Panc1 (cell line): ENCODE measurements around the gene PRKD2. TPM values are rescaled to one million over a fixed set of nuclear protein-coding genes. Genes with fewer than 3 reads are reported as not detected.

Source experiments
- ATAC-seq: fragments of 200-7000 bp; cut with Tn5 transposase; 2 replicates; pipeline ENCODE4 v1.9.1; 2020; ENCODE audit warnings: mild to moderate bottlenecking, moderate library complexity
- BruUV-seq: library from RNA; stranded (reverse); fragments of 400-500 nt; replicated peaks from 2 replicates; lab custom pipeline; 2021; lab: Mats Ljungman, UMichigan
- CTCF ChIA-PET: fragments of 300-600 bp; sonication (Branson Sonifier 250); formaldehyde crosslinking; loops from one replicate; lab custom pipeline; 2022; ENCODE audit warnings: antibody characterized with exemption; lab: Charles Lee
- POLR2A ChIA-PET: fragments of 300-600 bp; sonication (Branson Sonifier 250); formaldehyde crosslinking; loops from one replicate; lab custom pipeline; 2022; ENCODE audit warnings: antibody characterized with exemption; lab: Charles Lee
- DNase-seq: peaks from one replicate; pipeline ENCODE4 v3.0.0-alpha.2; 2010; ENCODE audit warnings: low read depth, low spot score
- H3K27ac ChIP-seq: 2 replicates; pipeline ENCODE4 v1.5.1; 2011; ENCODE audit warnings: mild to moderate bottlenecking, low read length, inconsistent platforms
- H3K27me3 ChIP-seq: fragments of 200-500 bp; sonication (Bioruptor generic); 2 replicates; pipeline ENCODE4 v1.6.0; 2014; ENCODE audit warnings: low read length, inconsistent platforms; ENCODE audit not compliant: control insufficient read depth, insufficient read depth
- H3K36me3 ChIP-seq: fragments of 200-500 bp; sonication (Bioruptor generic); 2 replicates; pipeline ENCODE4 v1.5.1; 2014; ENCODE audit warnings: inconsistent platforms, mild to moderate bottlenecking, low read length, moderate library complexity; ENCODE audit not compliant: control insufficient read depth, insufficient read depth
- H3K4me1 ChIP-seq: 2 replicates; pipeline ENCODE4 v1.5.1; 2011; ENCODE audit warnings: inconsistent platforms, mild to moderate bottlenecking, low read length, moderate library complexity; ENCODE audit not compliant: control insufficient read depth, insufficient read depth
- H3K4me3 ChIP-seq, 2 experiments: 2 replicates each; pipeline ENCODE4 v1.5.1; 2011 to 2012; ENCODE audit warnings: low read depth in 2 of 2, low read length in 2 of 2, mild to moderate bottlenecking in 2 of 2, inconsistent platforms in 1 of 2, moderate library complexity in 1 of 2
- H3K9me3 ChIP-seq: fragments of 200-500 bp; sonication (Bioruptor generic); 2 replicates; pipeline ENCODE4 v1.5.1; 2014; ENCODE audit warnings: low read depth, mild to moderate bottlenecking, inconsistent platforms, low read length, moderate library complexity; ENCODE audit not compliant: control insufficient read depth, insufficient read depth
- POLR2AphosphoS5 ChIP-seq: IDR thresholded peaks from 2 replicates; pipeline ENCODE4 v1.6.1; 2012; ENCODE audit warnings: mild to moderate bottlenecking, low read depth, low read length, moderate library complexity
- SIN3A ChIP-seq: IDR thresholded peaks from 2 replicates; pipeline ENCODE4 v1.6.1; 2012; ENCODE audit warnings: low read depth, mild to moderate bottlenecking, low read length, moderate library complexity, borderline replicate concordance; ENCODE audit not compliant: insufficient read depth
- TCF7L2 ChIP-seq: IDR thresholded peaks from 2 replicates; pipeline ENCODE4 v1.6.1; 2011; ENCODE audit warnings: mild to moderate bottlenecking, low read depth, low read length, inconsistent platforms
- in situ Hi-C: cut with HindIII; loops from 2 replicates; pipeline ENCODE4 v1.10.0; 2016; ENCODE audit warnings: low sequenced_read_pairs, low pct_unique_long_range_greater_than_20kb
- intact Hi-C: fragments of 100-400 bp; cut with micrococcal nuclease; formaldehyde crosslinking; loops from one replicate; pipeline ENCODE4 v1.10.0; 2022; ENCODE audit not compliant: unreplicated experiment
- total RNA-seq: library from RNA; stranded (reverse); gene quantifications from one replicate; pipeline ENCODE4 v1.2.1, GENCODE V29; 2021; ENCODE audit not compliant: unreplicated experiment
- TF ChIP-seq, protein P1 (sequence below), 2 experiments: IDR thresholded peaks; 2 replicates each; pipeline ENCODE4 v1.6.1; 2011 to 2012; ENCODE audit warnings: low read depth in 2 of 2, control low read depth in 1 of 2, low read length in 1 of 2, mild to moderate bottlenecking in 1 of 2, moderate library complexity in 1 of 2; ENCODE audit not compliant: insufficient read depth in 1 of 2
- TF ChIP-seq, protein P2 (sequence below): fragments of 450-650 bp; IDR thresholded peaks from 2 replicates; pipeline ENCODE4 v1.5.1; 2017; ENCODE audit warnings: mild to moderate bottlenecking

Gene PRKD2
- total RNA-seq, 1 experiment from 2014 or later: 41.2 TPM

DNA sequence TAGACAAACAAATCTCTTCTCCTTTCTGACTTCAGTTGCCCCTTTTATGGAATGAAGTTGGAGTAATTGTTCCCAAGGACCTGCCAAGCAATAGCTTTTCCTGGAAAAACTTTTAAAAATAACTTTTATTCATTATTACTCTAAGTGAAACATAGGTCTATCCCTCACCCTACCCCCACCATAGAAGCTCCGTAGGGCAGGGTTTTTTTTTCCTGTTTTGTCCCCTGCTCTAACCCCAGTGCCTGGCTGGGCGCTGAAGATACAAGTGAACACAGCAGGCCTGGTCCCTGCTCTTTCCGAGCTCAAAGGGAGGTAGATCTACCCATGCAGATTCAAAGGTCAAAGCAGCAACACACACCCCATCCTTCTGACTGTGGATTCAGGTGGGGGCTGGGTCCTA, 72.2 kb downstream of the PRKD2 start:
- BruUV-seq: no TSS peak
- POLR2A ChIA-PET: no interaction called here
- H3K27ac ChIP-seq: no peak overlapping the region
- H3K9me3 ChIP-seq: no peaks in the 10 kb centered on the region
- H3K36me3 ChIP-seq: no peaks in the 10 kb centered on the region
- H3K4me1 ChIP-seq: no peaks in the 10 kb centered on the region; the same call in 1 of the 2 replicates
- DNase-seq (no peak), ATAC-seq (no peak)
- CTCF ChIA-PET: no interaction called here
- no peak overlapping the region for H3K4me3 ChIP-seq
- intact Hi-C loops (no loop called here), in situ Hi-C loops (no loop called here)
- TF ChIP-seq SIN3A: no peak
- TF ChIP-seq, protein P1, sequence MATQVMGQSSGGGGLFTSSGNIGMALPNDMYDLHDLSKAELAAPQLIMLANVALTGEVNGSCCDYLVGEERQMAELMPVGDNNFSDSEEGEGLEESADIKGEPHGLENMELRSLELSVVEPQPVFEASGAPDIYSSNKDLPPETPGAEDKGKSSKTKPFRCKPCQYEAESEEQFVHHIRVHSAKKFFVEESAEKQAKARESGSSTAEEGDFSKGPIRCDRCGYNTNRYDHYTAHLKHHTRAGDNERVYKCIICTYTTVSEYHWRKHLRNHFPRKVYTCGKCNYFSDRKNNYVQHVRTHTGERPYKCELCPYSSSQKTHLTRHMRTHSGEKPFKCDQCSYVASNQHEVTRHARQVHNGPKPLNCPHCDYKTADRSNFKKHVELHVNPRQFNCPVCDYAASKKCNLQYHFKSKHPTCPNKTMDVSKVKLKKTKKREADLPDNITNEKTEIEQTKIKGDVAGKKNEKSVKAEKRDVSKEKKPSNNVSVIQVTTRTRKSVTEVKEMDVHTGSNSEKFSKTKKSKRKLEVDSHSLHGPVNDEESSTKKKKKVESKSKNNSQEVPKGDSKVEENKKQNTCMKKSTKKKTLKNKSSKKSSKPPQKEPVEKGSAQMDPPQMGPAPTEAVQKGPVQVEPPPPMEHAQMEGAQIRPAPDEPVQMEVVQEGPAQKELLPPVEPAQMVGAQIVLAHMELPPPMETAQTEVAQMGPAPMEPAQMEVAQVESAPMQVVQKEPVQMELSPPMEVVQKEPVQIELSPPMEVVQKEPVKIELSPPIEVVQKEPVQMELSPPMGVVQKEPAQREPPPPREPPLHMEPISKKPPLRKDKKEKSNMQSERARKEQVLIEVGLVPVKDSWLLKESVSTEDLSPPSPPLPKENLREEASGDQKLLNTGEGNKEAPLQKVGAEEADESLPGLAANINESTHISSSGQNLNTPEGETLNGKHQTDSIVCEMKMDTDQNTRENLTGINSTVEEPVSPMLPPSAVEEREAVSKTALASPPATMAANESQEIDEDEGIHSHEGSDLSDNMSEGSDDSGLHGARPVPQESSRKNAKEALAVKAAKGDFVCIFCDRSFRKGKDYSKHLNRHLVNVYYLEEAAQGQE (IDR thresholded peaks at IDR 0.05; ENCODE audit: insufficient read depth in 1 of 2, low read depth in 2 of 2, low read length in 1 of 2): no peak
- no peak for TF ChIP-seq TCF7L2
- TF ChIP-seq, protein P2, sequence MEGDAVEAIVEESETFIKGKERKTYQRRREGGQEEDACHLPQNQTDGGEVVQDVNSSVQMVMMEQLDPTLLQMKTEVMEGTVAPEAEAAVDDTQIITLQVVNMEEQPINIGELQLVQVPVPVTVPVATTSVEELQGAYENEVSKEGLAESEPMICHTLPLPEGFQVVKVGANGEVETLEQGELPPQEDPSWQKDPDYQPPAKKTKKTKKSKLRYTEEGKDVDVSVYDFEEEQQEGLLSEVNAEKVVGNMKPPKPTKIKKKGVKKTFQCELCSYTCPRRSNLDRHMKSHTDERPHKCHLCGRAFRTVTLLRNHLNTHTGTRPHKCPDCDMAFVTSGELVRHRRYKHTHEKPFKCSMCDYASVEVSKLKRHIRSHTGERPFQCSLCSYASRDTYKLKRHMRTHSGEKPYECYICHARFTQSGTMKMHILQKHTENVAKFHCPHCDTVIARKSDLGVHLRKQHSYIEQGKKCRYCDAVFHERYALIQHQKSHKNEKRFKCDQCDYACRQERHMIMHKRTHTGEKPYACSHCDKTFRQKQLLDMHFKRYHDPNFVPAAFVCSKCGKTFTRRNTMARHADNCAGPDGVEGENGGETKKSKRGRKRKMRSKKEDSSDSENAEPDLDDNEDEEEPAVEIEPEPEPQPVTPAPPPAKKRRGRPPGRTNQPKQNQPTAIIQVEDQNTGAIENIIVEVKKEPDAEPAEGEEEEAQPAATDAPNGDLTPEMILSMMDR: no peak
- no peak for TF ChIP-seq POLR2AphosphoS5
- no peaks in the 10 kb centered on the region for H3K27me3 ChIP-seq

DNA sequence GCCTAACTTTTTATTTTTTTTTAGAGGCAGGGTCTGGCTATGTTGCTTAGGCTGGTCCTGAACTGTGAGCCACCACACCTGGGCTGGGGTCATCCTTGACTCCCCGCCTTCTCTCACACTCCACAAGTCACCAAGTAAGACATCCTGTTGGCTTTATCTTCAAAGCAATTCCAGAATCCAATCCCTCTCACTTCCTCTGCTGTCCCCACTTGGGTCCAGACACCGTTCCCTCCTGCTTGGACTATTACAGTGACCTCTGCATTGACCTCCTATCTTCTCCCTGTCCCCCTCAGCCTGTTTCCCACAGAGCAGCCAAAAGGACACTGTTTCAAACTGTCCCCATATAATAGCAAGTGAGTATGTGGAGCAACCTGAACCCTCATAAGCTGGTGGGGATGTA, 76.3 kb downstream of the PRKD2 start:
- no peaks in the 10 kb centered on the region for H3K9me3 ChIP-seq
- no peak for ATAC-seq
- in situ Hi-C loops (no loop called here), intact Hi-C loops (no loop called here)
- no peaks in the 10 kb centered on the region for H3K36me3 ChIP-seq
- CTCF ChIA-PET: interaction anchor here (0.7 kb wide), 1 partner anchor 32 kb away, joined by 8 read pairs; no protein-coding TSS in a partner anchor
- H3K27ac ChIP-seq: no peak overlapping the region
- DNase-seq: no peak
- H3K4me3 ChIP-seq: no peak overlapping the region
- no TSS peak for BruUV-seq
- TF ChIP-seq, protein P1 (IDR thresholded peaks at IDR 0.05; ENCODE audit: insufficient read depth in 1 of 2, low read depth in 2 of 2, low read length in 1 of 2): no peak
- no peak for TF ChIP-seq SIN3A
- no peak for TF ChIP-seq TCF7L2
- TF ChIP-seq, protein P2: no peak
- no peak for TF ChIP-seq POLR2AphosphoS5
- POLR2A ChIA-PET: no interaction called here
- no peaks in the 10 kb centered on the region; the same call in 1 of the 2 replicates for H3K4me1 ChIP-seq
- H3K27me3 ChIP-seq: no peaks in the 10 kb centered on the region
